H9 (cell line): ENCODE data around the gene NEDD4L. TPM values are rescaled to one million over a fixed set of nuclear protein-coding genes. Genes with fewer than 3 reads are reported as not detected.

Experiments
- DNase-seq: peaks from one replicate; pipeline ENCODE4 v3.0.0-alpha.2; 2017
- H2AFZ ChIP-seq: one replicate; pipeline ENCODE4 v1.6.1; 2013; ENCODE audit warnings: mild to moderate bottlenecking, low read length, control low read depth, moderate library complexity
- H2AK5ac ChIP-seq: 2 replicates; pipeline ENCODE4 v1.6.1; 2013; ENCODE audit warnings: low read length, control low read depth, mixed read lengths; ENCODE audit not compliant: insufficient read length
- H2BK120ac ChIP-seq: one replicate; pipeline ENCODE4 v1.6.1; 2013; ENCODE audit warnings: low read depth, mild to moderate bottlenecking, low read length, control low read depth, inconsistent platforms; ENCODE audit not compliant: poor library complexity, severe bottlenecking
- H2BK12ac ChIP-seq: 2 replicates; pipeline ENCODE4 v1.6.1; 2013; ENCODE audit warnings: low read length, control low read depth, mixed read lengths, low read depth; ENCODE audit not compliant: insufficient read length
- H2BK15ac ChIP-seq: 2 replicates; pipeline ENCODE4 v1.6.1; 2013; ENCODE audit warnings: low read depth, low read length, control low read depth
- H2BK20ac ChIP-seq: one replicate; pipeline ENCODE4 v1.6.1; 2013; ENCODE audit warnings: low read depth, mild to moderate bottlenecking, low read length, control low read depth, inconsistent platforms; ENCODE audit not compliant: poor library complexity, severe bottlenecking
- H2BK5ac ChIP-seq: 2 replicates; pipeline ENCODE4 v1.6.1; 2013; ENCODE audit warnings: low read length, control low read depth, mixed read lengths; ENCODE audit not compliant: insufficient read length
- H3K14ac ChIP-seq: 2 replicates; pipeline ENCODE4 v1.6.1; 2013; ENCODE audit warnings: low read length, control low read depth; ENCODE audit not compliant: insufficient read depth
- H3K18ac ChIP-seq: 2 replicates; pipeline ENCODE4 v1.6.1; 2013; ENCODE audit warnings: low read depth, mild to moderate bottlenecking, mixed read lengths, low read length, control low read depth; ENCODE audit not compliant: insufficient read length
- H3K23ac ChIP-seq: 2 replicates; pipeline ENCODE4 v1.6.1; 2013; ENCODE audit warnings: low read length, control low read depth, mixed read lengths, low read depth; ENCODE audit not compliant: insufficient read length
- H3K23me2 ChIP-seq: 2 replicates; pipeline ENCODE4 v1.6.1; 2013; ENCODE audit warnings: low read depth, mild to moderate bottlenecking, mixed read lengths, low read length, control low read depth; ENCODE audit not compliant: insufficient read length, poor library complexity, severe bottlenecking
- H3K27ac ChIP-seq: 2 replicates; pipeline ENCODE4 v1.5.1; 2013; ENCODE audit warnings: low read length, control low read depth, mixed read lengths, low read depth; ENCODE audit not compliant: insufficient read length
- H3K27me3 ChIP-seq: 2 replicates; pipeline ENCODE4 v1.6.1; 2013; ENCODE audit warnings: low read length, control low read depth, inconsistent platforms; ENCODE audit not compliant: insufficient read depth
- H3K4ac ChIP-seq: 2 replicates; pipeline ENCODE4 v1.6.1; 2013; ENCODE audit warnings: low read depth, mild to moderate bottlenecking, control low read depth, inconsistent platforms, low read length, moderate library complexity
- H3K4me1 ChIP-seq: 2 replicates; pipeline ENCODE4 v1.6.1; 2013; ENCODE audit warnings: low read length, control low read depth, inconsistent platforms; ENCODE audit not compliant: insufficient read depth
- H3K4me2 ChIP-seq: 2 replicates; pipeline ENCODE4 v1.6.1; 2013; ENCODE audit warnings: low read length, control low read depth, mixed read lengths; ENCODE audit not compliant: insufficient read length, insufficient read depth
- H3K56ac ChIP-seq: 2 replicates; pipeline ENCODE4 v1.6.1; 2013; ENCODE audit warnings: low read depth, mild to moderate bottlenecking, mixed read lengths, low read length, control low read depth; ENCODE audit not compliant: insufficient read length
- H3K79me1 ChIP-seq: 2 replicates; pipeline ENCODE4 v1.6.1; 2013; ENCODE audit warnings: low read depth, mild to moderate bottlenecking, moderate library complexity, low read length, control low read depth, inconsistent platforms; ENCODE audit not compliant: insufficient read depth, poor library complexity, severe bottlenecking
- H3K79me2 ChIP-seq: 2 replicates; pipeline ENCODE4 v1.6.1; 2013; ENCODE audit warnings: low read length, control low read depth, inconsistent platforms; ENCODE audit not compliant: insufficient read depth
- H3K9ac ChIP-seq: 2 replicates; pipeline ENCODE4 v1.6.1; 2013; ENCODE audit warnings: low read length, control low read depth, mixed read lengths; ENCODE audit not compliant: insufficient read length; ENCODE audit errors: extremely low read depth
- H3K9me3 ChIP-seq: one replicate; pipeline ENCODE4 v1.6.1; 2013; ENCODE audit warnings: low read depth, low read length, inconsistent platforms; ENCODE audit not compliant: control insufficient read depth
- H3T11ph ChIP-seq: one replicate; pipeline ENCODE4 v1.6.1; 2013; ENCODE audit warnings: mild to moderate bottlenecking, low read length, control low read depth, inconsistent platforms
- H4K20me1 ChIP-seq: one replicate; pipeline ENCODE4 v1.6.1; 2013; ENCODE audit not compliant: control insufficient read depth, insufficient read length, insufficient read depth
- H4K5ac ChIP-seq: 2 replicates; pipeline ENCODE4 v1.6.1; 2013; ENCODE audit warnings: low read depth, mild to moderate bottlenecking, mixed read lengths, low read length, control low read depth; ENCODE audit not compliant: insufficient read length
- H4K8ac ChIP-seq: replicated peaks from 2 replicates; pipeline ENCODE4 v1.6.1; 2013; ENCODE audit warnings: low read length, control low read depth, mixed read lengths, low read depth; ENCODE audit not compliant: insufficient read length
- H4K91ac ChIP-seq: 2 replicates; pipeline ENCODE4 v1.6.1; 2013; ENCODE audit warnings: low read depth, mild to moderate bottlenecking, moderate library complexity, mixed read lengths, low read length, control low read depth; ENCODE audit not compliant: insufficient read length
- H3K27ac Mint-ChIP-seq, 3 experiments: 2 replicates in 2 of 3; 3 replicates in 1 of 3; pipeline ENCODE4 v1.8.0; 2020 to 2021; ENCODE audit warnings: mixed read lengths in 3 of 3, mild to moderate bottlenecking in 1 of 3, moderate library complexity in 1 of 3
- H3K27me3 Mint-ChIP-seq: 2 replicates; pipeline ENCODE4 v1.8.0; 2021; ENCODE audit warnings: low read depth, mild to moderate bottlenecking, moderate library complexity, mixed read lengths
- H3K36me3 Mint-ChIP-seq, 3 experiments: 2 replicates in 2 of 3; 3 replicates in 1 of 3; pipeline ENCODE4 v1.8.0; 2020 to 2021; ENCODE audit warnings: low read depth in 3 of 3, mixed read lengths in 3 of 3; ENCODE audit not compliant: insufficient read depth in 1 of 3
- H3K4me1 Mint-ChIP-seq, 2 experiments: 2 replicates each; pipeline ENCODE4 v1.8.0; 2020; ENCODE audit warnings: mixed read lengths in 2 of 2
- H3K4me3 Mint-ChIP-seq, 2 experiments: 2 replicates in 1 of 2; 3 replicates in 1 of 2; pipeline ENCODE4 v1.8.0; 2020 to 2021; ENCODE audit warnings: mild to moderate bottlenecking in 2 of 2, mixed read lengths in 2 of 2, moderate library complexity in 1 of 2
- H3K9me3 Mint-ChIP-seq, 2 experiments: 2 replicates in 1 of 2; 3 replicates in 1 of 2; pipeline ENCODE4 v1.8.0; 2020; ENCODE audit warnings: mild to moderate bottlenecking in 2 of 2, mixed read lengths in 2 of 2, moderate library complexity in 1 of 2
- CTCF ChIP-seq: fragments of 200-600 bp; sonication (generic); conservative IDR thresholded peaks from 3 replicates; pipeline ENCODE4 v1.8.0; 2021; ENCODE audit warnings: antibody characterized with exemption, mild to moderate bottlenecking
- WGBS: extraction: QIAGEN DNeasy Blood & Tissue Kit; methylation state at CpG from one replicate; pipeline ENCODE4 v1.1.7; 2013; ENCODE audit warnings: missing lambda C conversion rate, low lambda C conversion rate, mixed read lengths; ENCODE audit not compliant: insufficient read length; ENCODE audit errors: extremely low coverage; 5-methylcytosine and 5-hydroxymethylcytosine counted together
- total RNA-seq: library from RNA; stranded (reverse); gene quantifications from 2 replicates; pipeline ENCODE4 v1.2.1, GENCODE V29; 2021

Gene NEDD4L
- total RNA-seq, 1 experiment from 2014 or later: 76.3 TPM

GRCh38 chr18:58183226-58183625 is 139.2 kb downstream of the NEDD4L start:
- Histone ChIP-seq H3K27me3 (no peaks in the 10 kb centered on the region), H3K79me2 (no peaks in the 10 kb centered on the region; the same call in 1 of the 2 replicates), H3K9ac (no peak overlapping the region), H2BK20ac (no peak overlapping the region), H2BK15ac (no peak overlapping the region), H2BK5ac (no peak overlapping the region), H3K79me1 (no peaks in the 10 kb centered on the region), H3K4ac (no peak overlapping the region), H3T11ph (no peak overlapping the region), H4K91ac (no peak overlapping the region), H2AK5ac (no peak overlapping the region), H4K5ac (no peak overlapping the region), H3K56ac (no peak overlapping the region), H3K9me3 (no peaks in the 10 kb centered on the region), H3K23ac (no peak overlapping the region), H3K27ac (no peak overlapping the region), H2BK120ac (no peak overlapping the region), H3K4me2 (no peak overlapping the region), H3K18ac (no peak overlapping the region), H3K4me1 (peaks cover 4% of the 10 kb centered on the region; the same call in 1 of the 2 replicates), H2BK12ac (no peak overlapping the region), H4K20me1 (no peaks in the 10 kb centered on the region), H4K8ac (no peak overlapping the region), H2AFZ (no peak overlapping the region), H3K23me2 (no peaks in the 10 kb centered on the region), H3K14ac (no peak overlapping the region)
- no CpG with 5 or more reads among the region's 4 CpGs for WGBS
- H3K27me3 Mint-ChIP-seq: 0 out of 2 replicates have a peak, but pooled peaks cover 1% of the 10 kb centered on the region
- H3K4me1 Mint-ChIP-seq: peaks cover 34 to 47% of the 10 kb centered on the region in 2 experiments
- no peak overlapping the region for H3K4me3 Mint-ChIP-seq
- no peak overlapping the region; a peak in 1 of 7 replicates for H3K27ac Mint-ChIP-seq
- no peak for DNase-seq
- TF ChIP-seq CTCF: no peak
- peaks cover 0 to 4% (median 0%) of the 10 kb centered on the region in 3 experiments; a peak in 2 of 7 replicates for H3K36me3 Mint-ChIP-seq
- peaks cover 2 to 3% of the 10 kb centered on the region in 2 experiments; a peak in 3 of 5 replicates for H3K9me3 Mint-ChIP-seq
